ENCODE measurements around the gene LRRFIP1. TPM values are rescaled to one million over a fixed set of nuclear protein-coding genes. Genes with fewer than 3 reads are reported as not detected.
A peak's percentile ranks its signal among the peaks of the same experiment; 100 is the strongest.

LRRFIP1 gene
- total and polyA plus RNA-seq, 2 of the 13 experiments (the other 11 are each of a cell fraction or from before 2014, with no cell fraction given) = 15.9 to 40.5 TPM

GRCh38 chr2:237725661-237726060 is 98.3 kb downstream of the LRRFIP1 start (continued):
- no peak for TF ChIP-seq ZNF710 (CRISPR knock-in tag; IDR thresholded peaks at IDR 0.05; ENCODE audit: borderline replicate concordance)
- peak; percentile 25; the same call in 1 of the 2 replicates for TF ChIP-seq ZFY (CRISPR knock-in tag; IDR thresholded peaks at IDR 0.05)
- no peak for TF ChIP-seq ZNF816 (CRISPR knock-in tag; IDR thresholded peaks at IDR 0.05; ENCODE audit: borderline replicate concordance)
- no peak for TF ChIP-seq ZNF101 (CRISPR knock-in tag; IDR thresholded peaks at IDR 0.05; ENCODE audit: borderline replicate concordance, low read depth)
- peak; percentile 72 for TF ChIP-seq HOXA3 (CRISPR knock-in tag; IDR thresholded peaks at IDR 0.05)
- peak; percentile 41; the same call in 1 of the 2 replicates for TF ChIP-seq RARA (CRISPR knock-in tag; IDR thresholded peaks at IDR 0.05)
- TF ChIP-seq, protein P1, sequence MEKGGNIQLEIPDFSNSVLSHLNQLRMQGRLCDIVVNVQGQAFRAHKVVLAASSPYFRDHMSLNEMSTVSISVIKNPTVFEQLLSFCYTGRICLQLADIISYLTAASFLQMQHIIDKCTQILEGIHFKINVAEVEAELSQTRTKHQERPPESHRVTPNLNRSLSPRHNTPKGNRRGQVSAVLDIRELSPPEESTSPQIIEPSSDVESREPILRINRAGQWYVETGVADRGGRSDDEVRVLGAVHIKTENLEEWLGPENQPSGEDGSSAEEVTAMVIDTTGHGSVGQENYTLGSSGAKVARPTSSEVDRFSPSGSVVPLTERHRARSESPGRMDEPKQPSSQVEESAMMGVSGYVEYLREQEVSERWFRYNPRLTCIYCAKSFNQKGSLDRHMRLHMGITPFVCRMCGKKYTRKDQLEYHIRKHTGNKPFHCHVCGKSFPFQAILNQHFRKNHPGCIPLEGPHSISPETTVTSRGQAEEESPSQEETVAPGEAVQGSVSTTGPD (CRISPR knock-in tag; IDR thresholded peaks at IDR 0.05) = no peak
- peak; percentile 54 for TF ChIP-seq TEAD3 (CRISPR knock-in tag; optimal IDR thresholded peaks at IDR 0.05; ENCODE audit: borderline replicate concordance)
- TF ChIP-seq ZNF503 (CRISPR knock-in tag; IDR thresholded peaks at IDR 0.05) = 0 out of 2 replicates have a peak, but pooled peaks have one; percentile 27
- TF ChIP-seq ZNF451 (CRISPR knock-in tag; IDR thresholded peaks at IDR 0.05) = no peak
- no peak for TF ChIP-seq ZNF724P (CRISPR knock-in tag; IDR thresholded peaks at IDR 0.05; ENCODE audit: borderline replicate concordance)
- no peak for TF ChIP-seq TOPORS (CRISPR knock-in tag; IDR thresholded peaks at IDR 0.05)
- no peak for TF ChIP-seq GATA4 (IDR thresholded peaks at IDR 0.05; ENCODE audit: borderline replicate concordance, low read depth)
- TF ChIP-seq IRF2 (CRISPR knock-in tag; IDR thresholded peaks at IDR 0.05) = 0 out of 2 replicates have a peak, but pooled peaks have one; percentile 38
- TF ChIP-seq ADNP (CRISPR knock-in tag; IDR thresholded peaks at IDR 0.05) = no peak
- peak; percentile 57 for TF ChIP-seq ZFX (CRISPR knock-in tag; IDR thresholded peaks at IDR 0.05; ENCODE audit: low read depth)
- TF ChIP-seq ZNF292 (CRISPR knock-in tag; IDR thresholded peaks at IDR 0.05; ENCODE audit: borderline replicate concordance, low read depth) = peak; percentile 60; the same call in 1 of the 2 replicates
- TF ChIP-seq REXO4 (CRISPR knock-in tag; IDR thresholded peaks at IDR 0.05; ENCODE audit: borderline replicate concordance) = no peak
- TF ChIP-seq YEATS2 (CRISPR knock-in tag; IDR thresholded peaks at IDR 0.05; ENCODE audit: borderline replicate concordance) = no peak
- no peak for TF ChIP-seq ZFP62 (CRISPR knock-in tag; IDR thresholded peaks at IDR 0.05)
- TF ChIP-seq SAP130 (CRISPR knock-in tag; IDR thresholded peaks at IDR 0.05; ENCODE audit: low read depth) = peak; percentile 68
- peak; percentile 14; the same call in 1 of the 2 replicates for TF ChIP-seq CREM (IDR thresholded peaks at IDR 0.05)
- TF ChIP-seq CREM (CRISPR knock-in tag; IDR thresholded peaks at IDR 0.05) = no peak
- no peak for TF ChIP-seq ATF1 (CRISPR knock-in tag; IDR thresholded peaks at IDR 0.05)
- no peak for TF ChIP-seq SP1 (IDR thresholded peaks at IDR 0.05)
- TF ChIP-seq SP1 (CRISPR knock-in tag; IDR thresholded peaks at IDR 0.05) = no peak
- no peak for TF ChIP-seq CAMTA2 (CRISPR knock-in tag; IDR thresholded peaks at IDR 0.05; ENCODE audit: borderline replicate concordance)
- no peak for TF ChIP-seq ISX (CRISPR knock-in tag; conservative IDR thresholded peaks at IDR 0.05)
- TF ChIP-seq ZNF549 (CRISPR knock-in tag; IDR thresholded peaks at IDR 0.05) = no peak
- TF ChIP-seq ZNF792 (CRISPR knock-in tag; IDR thresholded peaks at IDR 0.05) = no peak

Data from HepG2 (cell line).